ENCODE measurements around the gene ASB1. TPM values are rescaled to one million over a fixed set of nuclear protein-coding genes. Genes with fewer than 3 reads are reported as not detected.

Gene ASB1, protein sequence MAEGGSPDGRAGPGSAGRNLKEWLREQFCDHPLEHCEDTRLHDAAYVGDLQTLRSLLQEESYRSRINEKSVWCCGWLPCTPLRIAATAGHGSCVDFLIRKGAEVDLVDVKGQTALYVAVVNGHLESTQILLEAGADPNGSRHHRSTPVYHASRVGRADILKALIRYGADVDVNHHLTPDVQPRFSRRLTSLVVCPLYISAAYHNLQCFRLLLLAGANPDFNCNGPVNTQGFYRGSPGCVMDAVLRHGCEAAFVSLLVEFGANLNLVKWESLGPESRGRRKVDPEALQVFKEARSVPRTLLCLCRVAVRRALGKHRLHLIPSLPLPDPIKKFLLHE
- total RNA-seq = 26.6 TPM

DNA sequence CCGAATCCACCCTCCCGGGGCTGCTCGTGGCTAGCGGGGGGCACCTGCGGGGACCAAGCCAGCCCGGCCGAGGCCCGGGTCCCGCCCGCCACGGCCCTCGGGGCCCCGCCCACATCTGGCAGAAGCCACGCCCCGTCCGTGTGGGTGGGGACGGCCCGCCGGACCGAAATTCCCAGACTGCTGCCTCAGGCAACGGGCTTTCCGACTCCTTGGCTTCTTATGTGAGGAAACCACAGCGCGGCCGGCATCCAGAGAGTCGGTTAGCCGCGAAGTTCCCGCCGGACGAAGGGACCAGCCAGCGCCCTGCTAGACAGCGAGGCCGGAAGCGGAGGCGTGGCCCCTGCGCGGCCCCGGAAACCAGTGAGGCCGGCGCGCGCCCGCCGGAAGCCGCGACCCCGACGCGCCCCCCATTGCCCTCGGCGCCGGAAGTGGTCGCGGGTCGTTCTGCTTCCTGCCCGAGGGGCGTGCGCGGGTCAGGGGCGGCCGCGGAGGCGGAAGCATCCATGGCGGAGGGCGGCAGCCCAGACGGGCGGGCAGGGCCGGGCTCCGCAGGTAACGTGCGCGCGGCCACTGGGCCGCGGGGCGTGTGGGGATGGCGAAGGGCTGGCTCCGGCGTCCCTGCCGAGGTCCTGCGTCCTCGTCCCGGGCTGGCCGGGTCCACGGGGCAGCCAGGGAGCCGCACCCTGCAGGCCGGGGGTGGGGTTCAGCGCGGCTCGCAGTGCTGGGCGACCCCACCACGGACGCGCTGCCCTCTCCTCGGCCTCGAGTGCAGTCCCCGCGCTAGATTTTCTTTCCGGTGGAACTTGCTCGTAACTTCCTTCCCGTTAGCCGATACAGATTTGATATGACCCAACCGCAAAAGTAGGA lies at the start of gene ASB1:
TSS of gene ASB1 (plus strand) at position 360 of the 867 bp plus-strand sequence. CDS start at position 504, 144 bp downstream.
- H3K9me3 ChIP-seq (ENCODE audit: control insufficient read depth in 3 of 3, low read length in 3 of 3) = no peaks in the 10 kb centered on the region
- H3K27ac ChIP-seq (ENCODE audit: low read depth, low read length) = peak within 1 kb of the TSS; percentile 83
- H3K9ac ChIP-seq (ENCODE audit: low read depth in 1 of 3, low read length in 3 of 3) = peak within 1 kb of the TSS; percentile 83 to 91 (median 90)
- H3K4me1 ChIP-seq (ENCODE audit: control insufficient read depth in 3 of 3, insufficient read depth in 3 of 3, low read length in 3 of 3) = peaks cover 17 to 33% (median 18%) of the 10 kb centered on the region in 3 donors
- H3K4me3 ChIP-seq (ENCODE audit: low read length in 3 of 3) = peak within 1 kb of the TSS; percentile 77 to 91 (median 88)
- peaks cover 0 to 5% (median 0%) of the 10 kb centered on the region in 3 donors for H3K36me3 ChIP-seq (ENCODE audit: control insufficient read depth in 3 of 3, insufficient read depth in 3 of 3, low read length in 3 of 3)
- H3K27me3 ChIP-seq (ENCODE audit: control insufficient read depth in 3 of 3, insufficient read depth in 3 of 3, low read length in 3 of 3) = peaks cover 0 to 3% (median 3%) of the 10 kb centered on the region in 3 donors

DNA sequence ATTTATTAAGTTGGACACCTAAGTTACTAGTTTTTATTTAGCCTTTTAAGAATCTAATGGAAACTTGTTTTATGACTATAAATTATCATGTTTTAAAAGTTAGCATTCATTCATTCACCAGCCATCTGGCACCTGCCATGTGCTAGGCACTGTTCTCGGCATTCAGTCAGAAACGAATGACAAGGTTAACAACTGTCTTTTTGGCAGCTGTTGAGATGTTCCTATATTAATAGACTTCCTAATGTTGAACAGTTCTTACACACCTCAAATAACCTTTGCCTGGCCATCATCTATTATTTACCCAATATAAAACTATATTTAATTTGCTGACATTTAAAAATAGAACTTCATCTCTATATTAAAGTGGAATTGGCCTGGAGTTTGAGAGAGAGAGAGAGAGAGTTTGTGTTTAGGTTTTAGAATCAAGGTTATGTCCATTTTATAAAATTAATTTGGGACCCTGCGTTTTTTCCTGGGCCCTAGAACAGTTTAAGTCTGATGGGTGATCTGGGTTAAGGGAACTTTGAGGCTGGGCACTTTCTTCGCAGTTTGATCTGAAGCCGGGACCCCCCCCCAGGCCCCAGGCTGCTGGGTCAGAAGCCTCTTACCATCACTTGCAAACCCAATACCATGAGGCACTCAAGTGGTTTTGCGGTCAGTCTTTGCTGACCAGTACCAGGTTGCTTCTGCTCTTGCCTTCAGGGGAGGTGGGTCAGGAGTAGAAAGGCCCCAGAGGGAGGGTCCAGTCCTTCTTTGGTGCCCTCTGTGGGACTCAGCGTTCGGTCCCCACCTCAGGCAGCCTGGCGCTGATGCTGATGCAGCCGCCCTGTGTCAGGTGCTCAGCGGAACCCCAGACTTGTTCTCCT lies 48.3 kb upstream of the ASB1 start:
- H3K9ac ChIP-seq (ENCODE audit: low read depth in 1 of 3, low read length in 3 of 3) = peak overlapping the region in 2 of 3 donors; percentile 45 to 51
- H3K4me3 ChIP-seq (ENCODE audit: low read length in 3 of 3) = peak overlapping the region in 1 of 3 donors; percentile 29
- H3K27ac ChIP-seq (ENCODE audit: low read depth, low read length) = peak overlapping the region; percentile 68
- H3K27me3 ChIP-seq (ENCODE audit: control insufficient read depth in 3 of 3, insufficient read depth in 3 of 3, low read length in 3 of 3) = no peaks in the 10 kb centered on the region
- H3K4me1 ChIP-seq (ENCODE audit: control insufficient read depth in 3 of 3, insufficient read depth in 3 of 3, low read length in 3 of 3) = peaks cover 10 to 25% (median 19%) of the 10 kb centered on the region in 3 donors
- peaks cover 0 to 9% (median 8%) of the 10 kb centered on the region in 3 donors for H3K36me3 ChIP-seq (ENCODE audit: control insufficient read depth in 3 of 3, insufficient read depth in 3 of 3, low read length in 3 of 3)
- no peaks in the 10 kb centered on the region for H3K9me3 ChIP-seq (ENCODE audit: control insufficient read depth in 3 of 3, low read length in 3 of 3)

DNA sequence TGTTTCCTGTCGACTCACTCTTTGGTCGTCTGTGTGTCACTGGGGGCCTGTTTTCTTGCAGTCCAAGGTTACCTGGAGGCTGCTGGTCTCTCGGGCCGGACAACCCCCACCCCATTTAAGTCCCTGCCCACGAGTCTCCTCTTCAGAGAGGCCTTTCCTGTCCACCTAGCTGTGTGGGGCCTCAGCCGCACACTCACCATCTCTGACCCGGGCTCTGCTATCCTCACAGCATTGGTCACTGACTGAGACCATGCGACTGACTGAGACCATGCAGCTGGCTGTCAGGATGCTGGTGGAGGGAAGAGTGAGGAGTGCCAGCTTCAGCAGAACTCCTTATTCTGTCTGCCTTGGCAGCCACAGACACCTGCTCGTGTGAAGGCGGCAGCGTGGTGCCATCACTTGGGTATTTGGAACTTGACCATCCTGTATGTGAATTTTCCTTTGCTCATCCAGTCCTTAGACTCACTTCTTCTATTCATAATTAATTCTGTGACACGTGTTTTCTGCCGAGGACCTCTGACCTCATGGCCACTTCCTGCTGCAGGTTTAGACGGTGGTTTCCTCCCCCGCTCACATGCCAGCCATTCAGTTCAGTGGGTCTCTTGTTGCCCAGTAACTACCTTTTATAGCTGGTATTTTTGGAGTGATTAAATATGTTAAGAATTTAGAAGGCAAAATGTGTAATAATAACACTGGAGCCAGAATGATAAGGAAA lies 47.5 kb upstream of the ASB1 start:
- Histone ChIP-seq H3K27ac (ENCODE audit: low read depth, low read length) (peak overlapping the region; percentile 68), H3K9ac (ENCODE audit: low read depth in 1 of 3, low read length in 3 of 3) (peak overlapping the region in 2 of 3 donors; percentile 45 to 51), H3K27me3 (ENCODE audit: control insufficient read depth in 3 of 3, insufficient read depth in 3 of 3, low read length in 3 of 3) (no peaks in the 10 kb centered on the region), H3K9me3 (ENCODE audit: control insufficient read depth in 3 of 3, low read length in 3 of 3) (no peaks in the 10 kb centered on the region), H3K4me1 (ENCODE audit: control insufficient read depth in 3 of 3, insufficient read depth in 3 of 3, low read length in 3 of 3) (peaks cover 10 to 25% (median 19%) of the 10 kb centered on the region in 3 donors), H3K4me3 (ENCODE audit: low read length in 3 of 3) (peak overlapping the region in 1 of 3 donors; percentile 29), H3K36me3 (ENCODE audit: control insufficient read depth in 3 of 3, insufficient read depth in 3 of 3, low read length in 3 of 3) (peaks cover 0 to 9% (median 8%) of the 10 kb centered on the region in 3 donors)

DNA sequence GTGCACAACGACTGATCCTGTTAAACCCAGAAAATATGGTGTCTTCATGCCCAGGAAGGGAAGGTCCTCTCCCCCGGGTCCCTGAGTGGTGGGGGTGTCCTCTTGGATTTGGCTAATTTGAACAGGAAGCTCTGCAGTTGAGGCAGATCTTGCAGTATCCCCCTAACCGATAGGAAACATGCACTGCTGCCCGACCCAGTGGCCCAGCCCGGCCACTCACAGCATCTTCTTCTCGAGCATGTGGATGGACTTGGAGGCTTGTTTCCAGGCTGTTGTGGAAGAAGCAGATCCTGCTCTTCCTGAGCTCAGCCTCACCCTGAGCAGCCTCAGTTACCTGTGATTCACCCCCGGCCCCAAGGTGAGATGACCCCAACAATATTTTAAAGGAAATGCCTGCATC lies 46.4 kb upstream of the ASB1 start:
- no peak overlapping the region for H3K4me3 ChIP-seq (ENCODE audit: low read length in 3 of 3)
- no peaks in the 10 kb centered on the region for H3K9me3 ChIP-seq (ENCODE audit: control insufficient read depth in 3 of 3, low read length in 3 of 3)
- H3K27me3 ChIP-seq (ENCODE audit: control insufficient read depth in 3 of 3, insufficient read depth in 3 of 3, low read length in 3 of 3) = no peaks in the 10 kb centered on the region
- H3K9ac ChIP-seq (ENCODE audit: low read depth in 1 of 3, low read length in 3 of 3) = no peak overlapping the region
- H3K36me3 ChIP-seq (ENCODE audit: control insufficient read depth in 3 of 3, insufficient read depth in 3 of 3, low read length in 3 of 3) = peaks cover 0 to 9% (median 8%) of the 10 kb centered on the region in 3 donors
- H3K4me1 ChIP-seq (ENCODE audit: control insufficient read depth in 3 of 3, insufficient read depth in 3 of 3, low read length in 3 of 3) = peaks cover 10 to 25% (median 19%) of the 10 kb centered on the region in 3 donors
- no peak overlapping the region for H3K27ac ChIP-seq (ENCODE audit: low read depth, low read length)

DNA sequence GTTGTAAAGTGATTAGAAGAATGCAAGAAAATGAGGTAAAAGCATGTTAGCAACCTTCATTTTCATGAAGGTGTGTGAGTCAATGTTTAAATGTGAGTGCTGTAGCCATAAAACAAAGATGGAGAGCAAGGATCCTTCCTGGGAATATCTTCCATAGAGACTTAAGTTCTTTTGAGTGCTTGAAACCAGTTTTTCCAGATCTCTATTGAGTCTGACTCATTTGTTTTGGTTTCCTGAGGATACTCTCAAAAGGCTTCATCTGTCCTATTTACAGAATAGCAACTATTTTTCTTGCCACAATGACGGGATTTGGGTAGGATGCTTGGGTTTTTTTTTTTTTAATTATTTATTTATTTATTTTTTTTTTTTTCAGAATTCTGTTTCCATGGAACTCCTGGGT lies 45.9 kb upstream of the ASB1 start:
- Histone ChIP-seq H3K4me1 (ENCODE audit: control insufficient read depth in 3 of 3, insufficient read depth in 3 of 3, low read length in 3 of 3) (peaks cover 10 to 25% (median 19%) of the 10 kb centered on the region in 3 donors), H3K9ac (ENCODE audit: low read depth in 1 of 3, low read length in 3 of 3) (no peak overlapping the region), H3K9me3 (ENCODE audit: control insufficient read depth in 3 of 3, low read length in 3 of 3) (no peaks in the 10 kb centered on the region), H3K27me3 (ENCODE audit: control insufficient read depth in 3 of 3, insufficient read depth in 3 of 3, low read length in 3 of 3) (no peaks in the 10 kb centered on the region), H3K27ac (ENCODE audit: low read depth, low read length) (no peak overlapping the region), H3K4me3 (ENCODE audit: low read length in 3 of 3) (no peak overlapping the region), H3K36me3 (ENCODE audit: control insufficient read depth in 3 of 3, insufficient read depth in 3 of 3, low read length in 3 of 3) (peaks cover 0 to 9% (median 8%) of the 10 kb centered on the region in 3 donors)

DNA sequence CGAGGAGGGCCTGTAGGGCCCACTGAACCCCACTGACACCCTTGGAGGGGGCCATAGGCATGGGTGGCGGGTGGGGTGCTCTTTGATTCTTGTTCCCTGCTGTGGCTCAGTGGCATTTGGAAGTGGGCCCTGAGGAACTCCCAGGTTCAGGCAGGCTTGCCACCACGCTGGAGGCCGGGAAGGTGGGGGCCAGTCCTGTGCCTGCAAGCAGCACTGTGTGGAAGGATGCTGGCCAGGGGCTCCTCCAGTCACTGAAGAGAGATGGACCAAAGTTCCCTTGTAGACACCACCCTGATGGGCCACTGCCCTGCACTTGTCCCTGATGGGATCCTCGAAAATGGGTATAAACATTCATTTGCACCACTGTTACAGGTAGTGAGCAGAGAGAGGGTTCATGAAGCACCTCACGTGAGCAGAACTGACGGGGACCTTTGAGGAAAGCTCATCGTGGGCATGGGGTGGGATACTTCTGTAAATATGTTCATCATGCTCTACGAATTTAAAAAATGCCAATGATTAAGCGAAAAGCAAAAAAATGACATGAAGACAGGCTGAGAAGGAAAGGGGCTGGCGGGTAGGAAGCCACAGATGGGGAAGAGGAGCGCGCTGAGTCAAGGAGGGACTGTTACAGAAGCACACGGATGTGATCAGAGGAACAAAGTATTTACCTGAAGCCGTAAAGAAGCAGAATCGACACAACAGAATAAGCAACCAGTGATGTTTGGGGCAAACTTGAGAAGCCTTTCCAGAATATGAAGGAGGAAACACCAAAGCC lies 45.2 kb upstream of the ASB1 start:
- H3K4me3 ChIP-seq (ENCODE audit: low read length in 3 of 3) = no peak overlapping the region
- no peaks in the 10 kb centered on the region for H3K27me3 ChIP-seq (ENCODE audit: control insufficient read depth in 3 of 3, insufficient read depth in 3 of 3, low read length in 3 of 3)
- H3K9me3 ChIP-seq (ENCODE audit: control insufficient read depth in 3 of 3, low read length in 3 of 3) = no peaks in the 10 kb centered on the region
- peaks cover 10 to 25% (median 19%) of the 10 kb centered on the region in 3 donors for H3K4me1 ChIP-seq (ENCODE audit: control insufficient read depth in 3 of 3, insufficient read depth in 3 of 3, low read length in 3 of 3)
- H3K36me3 ChIP-seq (ENCODE audit: control insufficient read depth in 3 of 3, insufficient read depth in 3 of 3, low read length in 3 of 3) = peaks cover 0 to 9% (median 8%) of the 10 kb centered on the region in 3 donors
- H3K27ac ChIP-seq (ENCODE audit: low read depth, low read length) = no peak overlapping the region
- H3K9ac ChIP-seq (ENCODE audit: low read depth in 1 of 3, low read length in 3 of 3) = no peak overlapping the region

DNA sequence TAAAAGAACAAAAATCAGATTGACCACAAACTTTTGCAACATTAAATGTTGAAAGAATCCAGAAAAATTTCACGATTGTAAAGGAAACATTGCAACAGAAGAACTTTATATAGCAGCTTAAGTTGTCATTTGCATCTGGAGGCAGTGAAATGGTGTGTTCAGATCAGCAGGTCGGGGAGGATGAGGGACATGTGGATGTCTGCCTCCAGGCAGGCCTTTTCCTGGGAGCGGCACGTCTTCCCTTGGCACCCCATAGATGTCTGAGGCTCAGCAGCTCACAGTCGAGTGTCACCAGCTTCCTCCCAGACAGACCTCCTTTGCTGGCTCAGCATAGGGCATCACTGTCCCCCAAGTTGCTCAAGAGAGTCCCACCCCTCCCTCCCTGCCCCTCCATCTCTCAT lies 44.3 kb upstream of the ASB1 start:
- Histone ChIP-seq H3K4me3 (ENCODE audit: low read length in 3 of 3) (no peak overlapping the region), H3K27me3 (ENCODE audit: control insufficient read depth in 3 of 3, insufficient read depth in 3 of 3, low read length in 3 of 3) (no peaks in the 10 kb centered on the region), H3K27ac (ENCODE audit: low read depth, low read length) (no peak overlapping the region), H3K9ac (ENCODE audit: low read depth in 1 of 3, low read length in 3 of 3) (no peak overlapping the region), H3K4me1 (ENCODE audit: control insufficient read depth in 3 of 3, insufficient read depth in 3 of 3, low read length in 3 of 3) (peaks cover 10 to 18% (median 14%) of the 10 kb centered on the region in 3 donors), H3K9me3 (ENCODE audit: control insufficient read depth in 3 of 3, low read length in 3 of 3) (no peaks in the 10 kb centered on the region), H3K36me3 (ENCODE audit: control insufficient read depth in 3 of 3, insufficient read depth in 3 of 3, low read length in 3 of 3) (peaks cover 0 to 9% (median 8%) of the 10 kb centered on the region in 3 donors)

DNA sequence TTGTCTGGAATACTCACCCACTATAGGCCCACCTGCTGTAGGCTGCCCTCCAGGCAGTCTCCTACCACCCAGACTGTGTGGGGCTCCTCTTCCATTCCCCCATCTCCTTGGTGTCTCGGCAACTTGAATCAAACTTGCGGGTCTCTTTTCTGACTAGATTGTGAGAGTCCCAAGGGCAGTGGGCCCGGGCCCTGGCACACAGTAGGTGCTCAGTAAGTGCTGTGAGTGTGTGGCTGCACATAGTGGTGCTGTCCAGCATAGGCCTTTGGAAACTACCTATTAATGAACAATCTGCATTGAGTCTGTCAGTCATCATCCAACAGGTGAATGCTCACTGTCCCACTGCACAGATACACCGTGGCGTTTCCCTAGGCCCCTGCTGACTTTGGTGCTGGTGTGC lies 43.6 kb upstream of the ASB1 start:
- H3K9ac ChIP-seq (ENCODE audit: low read depth in 1 of 3, low read length in 3 of 3) = no peak overlapping the region
- no peaks in the 10 kb centered on the region for H3K9me3 ChIP-seq (ENCODE audit: control insufficient read depth in 3 of 3, low read length in 3 of 3)
- H3K27me3 ChIP-seq (ENCODE audit: control insufficient read depth in 3 of 3, insufficient read depth in 3 of 3, low read length in 3 of 3) = no peaks in the 10 kb centered on the region
- peaks cover 0 to 9% (median 8%) of the 10 kb centered on the region in 3 donors for H3K36me3 ChIP-seq (ENCODE audit: control insufficient read depth in 3 of 3, insufficient read depth in 3 of 3, low read length in 3 of 3)
- no peak overlapping the region for H3K27ac ChIP-seq (ENCODE audit: low read depth, low read length)
- H3K4me3 ChIP-seq (ENCODE audit: low read length in 3 of 3) = no peak overlapping the region
- H3K4me1 ChIP-seq (ENCODE audit: control insufficient read depth in 3 of 3, insufficient read depth in 3 of 3, low read length in 3 of 3) = peaks cover 10 to 19% (median 14%) of the 10 kb centered on the region in 3 donors
